LNCAP (cell line): ENCODE data around the gene FNBP1.

ENCODE experiments used
- CTCF ChIP-seq: fragments of 450-650 bp; IDR thresholded peaks from 2 replicates; pipeline ENCODE4 v1.5.1; 2017; ENCODE audit warnings: mild to moderate bottlenecking

FNBP1 gene

GRCh38 chr9:129854588-129855110, 188.3 kb downstream of the FNBP1 start:
- TF ChIP-seq CTCF, result no peak

- TF ChIP-seq CTCF, result no peak
Measured at GRCh38 chr9:129853614-129854013, 189.4 kb downstream of the FNBP1 start.

- TF ChIP-seq CTCF, result no peak
Measured at GRCh38 chr9:129852579-129852978, 190.4 kb downstream of the FNBP1 start.

- no peak for TF ChIP-seq CTCF
Measured at GRCh38 chr9:129851821-129852220, 191.2 kb downstream of the FNBP1 start.

- no peak for TF ChIP-seq CTCF
Measured at GRCh38 chr9:129850821-129851550, 192.0 kb downstream of the FNBP1 start.

- no peak for TF ChIP-seq CTCF
Measured at GRCh38 chr9:129849901-129850300, 193.1 kb downstream of the FNBP1 start.

GRCh38 chr9:129848712-129849441, 194.1 kb downstream of the FNBP1 start:
- no peak for TF ChIP-seq CTCF
